A549 treated with CpdA at 1 μM for 4 hours (cell line): Measurements from ENCODE around the gene ZNF322. TPM values are rescaled to one million over a fixed set of nuclear protein-coding genes. Genes with fewer than 3 reads are reported as not detected.

Source experiments
- total RNA-seq: library from RNA; stranded (reverse); fragments of 200-300 nt; extraction: Qiagen RNA extraction; gene quantifications from 5 replicates; pipeline ENCODE4 v1.2.3, GENCODE V29; 2022; ENCODE audit warnings: low read depth

Gene ZNF322
- 5.0 to 6.6 TPM (median 5.6 TPM) in 5 replicates for total RNA-seq

GRCh38 chr6:26659042-26659999 is at the start of gene ZNF322:
Gene ZNF322 (minus strand): TSS chr6:26659746. CDS start chr6:26638553, 21,193 bp downstream.

GRCh38 chr6:26596579-26597388 is 62.8 kb downstream of the ZNF322 start, which contains the start of gene ABT1:
Gene ABT1 (plus strand): TSS chr6:26596953. CDS start chr6:26596983, 30 bp downstream.

Other genes with a start within 250 kb of the ZNF322 start
- gene BTN3A3, start 219.2 kb downstream of the ZNF322 start, total RNA-seq, result 0.77 to 1.3 TPM (median 1.1 TPM) in 5 replicates
- gene BTN2A1, start 201.8 kb downstream of the ZNF322 start, total RNA-seq, result 17.4 to 21.2 TPM (median 19.8 TPM) in 5 replicates
- 0.06 TPM in 1 of 5 replicates, not detected in the others for gene BTN1A1, start 159.4 kb downstream of the ZNF322 start, total RNA-seq
- 58.9 to 90.4 TPM (median 72.6 TPM) in 5 replicates for gene HMGN4, start 121.4 kb downstream of the ZNF322 start, total RNA-seq
- gene ABT1, start 62.8 kb downstream of the ZNF322 start, total RNA-seq, result 11.6 to 15.3 TPM (median 14.5 TPM) in 5 replicates